AG04450 (cell line): ENCODE data around the gene TNFRSF12A. TPM values are rescaled to one million over a fixed set of nuclear protein-coding genes. Genes with fewer than 3 reads are reported as not detected.
A peak's percentile ranks its signal among the peaks of the same experiment; 100 is the strongest.

Source experiments
- CTCF ChIA-PET: fragments of 300-600, 350-600 bp; formaldehyde crosslinking; extraction: SDS; loops from one replicate; lab custom pipeline; 2022; ENCODE audit warnings: antibody characterized with exemption, inconsistent platforms; lab: Charles Lee
- POLR2A ChIA-PET: fragments of 350-600 bp; formaldehyde crosslinking; extraction: SDS; loops from one replicate; lab custom pipeline; 2021; ENCODE audit warnings: antibody characterized with exemption, inconsistent platforms; lab: Yijun Ruan, JAX
- DNase-seq: peaks from one replicate; pipeline ENCODE4 v3.0.0-alpha.2; 2011; ENCODE audit warnings: low read depth, low spot score
- H3K27ac ChIP-seq: one replicate; pipeline ENCODE4 v1.5.1; 2012; ENCODE audit warnings: low read depth, low read length, control low read depth
- H3K27me3 ChIP-seq: one replicate; pipeline ENCODE4 v1.6.0; 2012; ENCODE audit warnings: low read length; ENCODE audit not compliant: control insufficient read depth, insufficient read depth
- H3K4me3 ChIP-seq: 2 replicates; pipeline ENCODE4 v1.5.1; 2011; ENCODE audit warnings: mild to moderate bottlenecking, low read depth, low read length, control low read depth
- H3K9me3 ChIP-seq: 2 replicates; pipeline ENCODE4 v1.5.1; 2012; ENCODE audit warnings: low read length; ENCODE audit not compliant: control insufficient read depth, insufficient read depth
- polyA plus RNA-seq: library from polyadenylated mRNA; depleted of rRNA; stranded (reverse); fragments of >200 nt; gene quantifications from 2 replicates; pipeline ENCODE4 v1.2.3, GENCODE V29; 2011
- TF ChIP-seq, protein P1 (sequence below): IDR thresholded peaks from 2 replicates; pipeline ENCODE4 v1.5.1; 2011; ENCODE audit warnings: low read depth, low read length, control low read depth, inconsistent platforms

Gene TNFRSF12A
- polyA plus RNA-seq, 1 experiment: 67.3 TPM

DNA sequence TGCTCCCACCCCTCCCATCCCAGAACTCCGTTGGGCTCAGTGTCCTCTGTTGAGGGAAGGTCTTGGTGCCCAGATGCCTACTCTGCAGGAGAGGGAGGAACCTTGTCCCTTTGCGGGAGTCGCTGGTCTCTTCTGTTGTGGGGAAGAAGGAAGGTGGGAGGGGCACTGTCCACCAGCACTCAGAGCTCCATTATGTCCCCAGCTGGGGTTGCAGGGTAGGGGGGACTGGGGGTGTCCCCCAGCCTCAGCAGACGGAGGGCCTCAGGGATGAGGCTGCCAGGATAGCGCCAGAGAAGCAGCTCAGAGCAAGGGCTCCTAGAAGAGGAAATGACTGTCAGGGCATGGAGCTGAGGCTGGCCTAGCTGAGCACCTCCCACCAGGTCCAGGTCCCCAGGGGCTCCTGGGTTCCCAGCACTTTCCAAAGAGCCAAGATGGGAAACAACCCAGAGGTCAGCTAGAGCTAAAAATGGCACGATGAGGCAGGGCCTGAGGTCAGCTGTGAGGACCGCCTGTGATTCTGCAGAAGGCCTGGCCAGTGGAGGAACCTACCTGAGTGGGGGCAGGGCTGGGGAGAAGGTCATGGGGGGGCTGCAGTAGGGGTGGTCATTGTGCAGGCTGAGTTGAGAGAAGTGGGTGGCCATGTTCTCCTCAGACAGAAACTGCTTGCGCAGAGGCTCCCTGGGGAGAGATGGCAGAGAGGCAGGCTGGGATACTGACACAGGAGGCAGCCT is 2.7 kb downstream of the TNFRSF12A start:
- ChIA-PET POLR2A (interaction anchor here (0.6 to 3.8 kb wide), 9 partner anchors 8 to 1714 kb away, joined by 3 to 30 read pairs (median 4); partner anchors contain the start of gene CLDN9), CTCF (interaction anchor here (0.6 to 1.8 kb wide), 3 partner anchors 9 to 37 kb away, joined by 3 to 15 read pairs (median 6); no protein-coding TSS in a partner anchor)

DNA sequence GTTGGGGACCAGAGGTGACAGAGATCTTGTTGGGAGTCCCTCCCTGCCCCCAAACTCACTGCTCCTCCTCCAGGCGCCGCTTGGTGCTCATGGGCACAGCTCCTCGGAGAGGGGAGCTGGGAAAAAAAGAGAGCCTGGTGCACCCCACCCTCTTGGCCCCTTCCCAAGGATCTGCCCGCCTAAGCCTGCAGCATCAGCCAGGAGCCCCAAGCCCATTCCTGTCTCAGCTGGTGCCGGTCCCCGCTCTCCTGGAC is 3.2 kb downstream of the TNFRSF12A start:
- Histone ChIP-seq H3K27ac (peak overlapping the region; percentile 99), H3K4me3 (peak overlapping the region; percentile 94), H3K27me3 (no peaks in the 10 kb centered on the region), H3K9me3 (no peaks in the 10 kb centered on the region; the same call in 1 of the 2 replicates)
- POLR2A ChIA-PET: interaction anchor here (0.5 to 1.3 kb wide), 4 partner anchors 19 to 1644 kb away, joined by 3 to 5 read pairs (median 4); no protein-coding TSS in a partner anchor
- TF ChIP-seq, protein P1, sequence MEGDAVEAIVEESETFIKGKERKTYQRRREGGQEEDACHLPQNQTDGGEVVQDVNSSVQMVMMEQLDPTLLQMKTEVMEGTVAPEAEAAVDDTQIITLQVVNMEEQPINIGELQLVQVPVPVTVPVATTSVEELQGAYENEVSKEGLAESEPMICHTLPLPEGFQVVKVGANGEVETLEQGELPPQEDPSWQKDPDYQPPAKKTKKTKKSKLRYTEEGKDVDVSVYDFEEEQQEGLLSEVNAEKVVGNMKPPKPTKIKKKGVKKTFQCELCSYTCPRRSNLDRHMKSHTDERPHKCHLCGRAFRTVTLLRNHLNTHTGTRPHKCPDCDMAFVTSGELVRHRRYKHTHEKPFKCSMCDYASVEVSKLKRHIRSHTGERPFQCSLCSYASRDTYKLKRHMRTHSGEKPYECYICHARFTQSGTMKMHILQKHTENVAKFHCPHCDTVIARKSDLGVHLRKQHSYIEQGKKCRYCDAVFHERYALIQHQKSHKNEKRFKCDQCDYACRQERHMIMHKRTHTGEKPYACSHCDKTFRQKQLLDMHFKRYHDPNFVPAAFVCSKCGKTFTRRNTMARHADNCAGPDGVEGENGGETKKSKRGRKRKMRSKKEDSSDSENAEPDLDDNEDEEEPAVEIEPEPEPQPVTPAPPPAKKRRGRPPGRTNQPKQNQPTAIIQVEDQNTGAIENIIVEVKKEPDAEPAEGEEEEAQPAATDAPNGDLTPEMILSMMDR: no peak
- CTCF ChIA-PET: interaction anchor here (1.1 to 1.8 kb wide), 2 partner anchors 8 to 36 kb away, joined by 3 to 15 read pairs; no protein-coding TSS in a partner anchor
- DNase-seq: no peak

More for the DNA sequence above, 2.7 kb downstream of the TNFRSF12A start:
- Histone ChIP-seq H3K9me3 (no peaks in the 10 kb centered on the region; the same call in 1 of the 2 replicates), H3K27me3 (no peaks in the 10 kb centered on the region), H3K27ac (peak overlapping the region; percentile 99), H3K4me3 (peak overlapping the region; percentile 94)
- no peak for DNase-seq
- TF ChIP-seq, protein P1: no peak

- POLR2A ChIA-PET: interaction anchor here (0.5 to 1.3 kb wide), 6 partner anchors 10 to 1644 kb away, joined by 3 to 6 read pairs (median 4); no protein-coding TSS in a partner anchor
- peaks cover 2% of the 10 kb centered on the region for H3K27me3 ChIP-seq
- CTCF ChIA-PET: interaction anchor here (1.1 to 1.8 kb wide), 3 partner anchors 8 to 36 kb away, joined by 3 to 15 read pairs (median 8); no protein-coding TSS in a partner anchor
- H3K9me3 ChIP-seq: no peaks in the 10 kb centered on the region; the same call in 1 of the 2 replicates
- TF ChIP-seq, protein P1: no peak
- peak within 1 kb of the TSS; percentile 99 for H3K27ac ChIP-seq
- peak within 1 kb of the TSS; percentile 94 for H3K4me3 ChIP-seq
- peak; percentile 91 for DNase-seq
Observed at GRCh38 chr16:3023669-3024478, 3.7 kb downstream of the TNFRSF12A start, which contains the start of the genes HCFC1R1 and THOC6. Gene HCFC1R1 (minus strand): TSS chr16:3023942. CDS start chr16:3023941, 1 bp downstream. Gene THOC6 (plus strand): TSS chr16:3024035. CDS start chr16:3024327, 292 bp downstream.

GRCh38 chr16:3025032-3026002 is 5.1 kb downstream of the TNFRSF12A start:
- TF ChIP-seq, protein P1: no peak
- no peaks in the 10 kb centered on the region; the same call in 1 of the 2 replicates for H3K9me3 ChIP-seq
- DNase-seq: no peak
- no peak overlapping the region for H3K27ac ChIP-seq
- H3K27me3 ChIP-seq: peaks cover 17% of the 10 kb centered on the region
- CTCF ChIA-PET: interaction anchor here (0.6 to 1.3 kb wide), 3 partner anchors 10 to 104 kb away, joined by 4 to 8 read pairs (median 7); no protein-coding TSS in a partner anchor
- H3K4me3 ChIP-seq: no peak overlapping the region
- POLR2A ChIA-PET: interaction anchor here (0.6 to 0.7 kb wide), 2 partner anchors 9 to 899 kb away, joined by 3 to 7 read pairs; no protein-coding TSS in a partner anchor
